T-helper 1 cell treated with Interleukin-12 subunit alpha and Interleukin-12 subunit beta and Interleukin-4 antibody, amounts not matched to agents 30 ng/mL and 1 ng/mL, for 36 hours (primary cell): ENCODE measurements around the gene RUNX1. TPM values are rescaled to one million over a fixed set of nuclear protein-coding genes. Genes with fewer than 3 reads are reported as not detected.

Experiments used
- intact Hi-C: fragments of 100-400 bp; cut with micrococcal nuclease; formaldehyde crosslinking; loops from one replicate; pipeline ENCODE4 v1.15.1; 2024
- total RNA-seq: library from RNA; stranded (reverse); gene quantifications from 2 replicates; pipeline ENCODE4 v1.2.3, GENCODE V29; 2022

Gene RUNX1
- total RNA-seq, 1 donor from 2014 or later: 58.6 TPM

GRCh38 chr21:34840693-34841092, 208.4 kb downstream of the RUNX1 start:
- intact Hi-C loops: no loop called here

GRCh38 chr21:34838956-34839820, 209.9 kb downstream of the RUNX1 start:
- intact Hi-C loops: no loop called here

- intact Hi-C loops: loop anchor here (1.0 kb wide), 1 partner anchor 8 kb away; no protein-coding TSS in a partner anchor
These were observed 212.1 kb downstream of the RUNX1 start for GRCh38 chr21:34836933-34837505.

- intact Hi-C loops: no loop called here
These were observed 212.8 kb downstream of the RUNX1 start for GRCh38 chr21:34836103-34836932.

- intact Hi-C loops: no loop called here
These were observed 213.6 kb downstream of the RUNX1 start for GRCh38 chr21:34835526-34835925.

GRCh38 chr21:34834852-34835501, 214.1 kb downstream of the RUNX1 start:
- intact Hi-C loops: no loop called here

- intact Hi-C loops: no loop called here
These were observed 214.8 kb downstream of the RUNX1 start for GRCh38 chr21:34834290-34834689.

- intact Hi-C loops: no loop called here
These were observed 215.6 kb downstream of the RUNX1 start for GRCh38 chr21:34833465-34833864.

GRCh38 chr21:34830386-34831170, 218.5 kb downstream of the RUNX1 start:
- intact Hi-C loops: no loop called here

- intact Hi-C loops: no loop called here
These were observed 221.5 kb downstream of the RUNX1 start for GRCh38 chr21:34827445-34828235.

GRCh38 chr21:34826836-34827235, 222.3 kb downstream of the RUNX1 start:
- intact Hi-C loops: no loop called here

GRCh38 chr21:34825948-34826548, 223.1 kb downstream of the RUNX1 start:
- intact Hi-C loops: no loop called here

GRCh38 chr21:34825101-34825500, 224.0 kb downstream of the RUNX1 start:
- intact Hi-C loops: no loop called here

- intact Hi-C loops: no loop called here
These were observed 224.8 kb downstream of the RUNX1 start for GRCh38 chr21:34824314-34824713.

- intact Hi-C loops: no loop called here
These were observed 226.2 kb downstream of the RUNX1 start for GRCh38 chr21:34822942-34823341.

- intact Hi-C loops: no loop called here
These were observed 226.9 kb downstream of the RUNX1 start for GRCh38 chr21:34822168-34822567.

- intact Hi-C loops: no loop called here
These were observed 227.4 kb downstream of the RUNX1 start for GRCh38 chr21:34821717-34822116.

GRCh38 chr21:34820051-34820450, 229.1 kb downstream of the RUNX1 start:
- intact Hi-C loops: no loop called here

- intact Hi-C loops: no loop called here
These were observed 229.6 kb downstream of the RUNX1 start for GRCh38 chr21:34819357-34819999.
